IMR-90 (cell line): Measurements from ENCODE around the gene USP17L27. TPM values are rescaled to one million over a fixed set of nuclear protein-coding genes. Genes with fewer than 3 reads are reported as not detected.
"Not testable (repeated sequence)": the region's sequence is repeated elsewhere in the genome, so short reads cannot be mapped to it uniquely, and the experiment has no call there.

Source experiments
- ATAC-seq: fragments of 200-7000 bp; cut with Tn5 transposase; 2 replicates; pipeline ENCODE4 v1.9.1; 2020; ENCODE audit warnings: low read depth, mild to moderate bottlenecking, moderate library complexity
- BruUV-seq: library from RNA; stranded (reverse); fragments of 400-500 nt; replicated peaks from 2 replicates; lab custom pipeline; 2021; lab: Mats Ljungman, UMichigan
- CTCF ChIA-PET: fragments of 300-600 bp; formaldehyde crosslinking; extraction: SDS; loops from one replicate; lab custom pipeline; 2021; ENCODE audit warnings: antibody characterized with exemption; lab: Yijun Ruan, JAX
- POLR2A ChIA-PET: fragments of 300-600 bp; sonication (Branson Sonifier 250); formaldehyde crosslinking; loops from one replicate; lab custom pipeline; 2022; ENCODE audit warnings: antibody characterized with exemption; ENCODE audit not compliant: unreplicated experiment; lab: Charles Lee
- DNase-seq: peaks from one replicate; pipeline ENCODE4 v3.0.0; 2013
- H2AFZ ChIP-seq: replicated peaks from 2 replicates; pipeline ENCODE3; 2013; ENCODE audit warnings: low read length, mild to moderate bottlenecking; ENCODE audit not compliant: poor library complexity
- H2AK5ac ChIP-seq: 2 replicates; pipeline ENCODE4 v1.6.1; 2013; ENCODE audit warnings: low read depth, low read length, inconsistent platforms
- H2AK9ac ChIP-seq: replicated peaks from 2 replicates; pipeline ENCODE3; 2013; ENCODE audit warnings: mild to moderate bottlenecking, low read depth, low read length, moderate library complexity; ENCODE audit not compliant: poor library complexity
- H2BK120ac ChIP-seq: 2 replicates; pipeline ENCODE4 v1.6.1; 2013; ENCODE audit warnings: low read depth, low read length, inconsistent platforms
- H2BK15ac ChIP-seq: 3 replicates; pipeline ENCODE4 v1.6.1; 2013; ENCODE audit warnings: low read depth, low read length, inconsistent platforms
- H2BK20ac ChIP-seq: 2 replicates; pipeline ENCODE4 v1.6.1; 2013; ENCODE audit warnings: low read depth, mild to moderate bottlenecking, inconsistent platforms, low read length, moderate library complexity
- H2BK5ac ChIP-seq: 2 replicates; pipeline ENCODE4 v1.6.1; 2013; ENCODE audit warnings: mild to moderate bottlenecking, low read depth, low read length, inconsistent platforms; ENCODE audit not compliant: poor library complexity, severe bottlenecking
- H3K14ac ChIP-seq: replicated peaks from 2 replicates; pipeline ENCODE4 v1.6.1; 2013; ENCODE audit warnings: low read depth, low read length, inconsistent platforms
- H3K18ac ChIP-seq: 2 replicates; pipeline ENCODE4 v1.6.1; 2013; ENCODE audit warnings: low read depth, low read length, control low read depth
- H3K23ac ChIP-seq: 2 replicates; pipeline ENCODE4 v1.6.1; 2013; ENCODE audit warnings: low read depth, low read length, inconsistent platforms
- H3K27ac ChIP-seq: 2 replicates; pipeline ENCODE4 v1.5.1; 2013; ENCODE audit warnings: mild to moderate bottlenecking, control low read depth, low read length; ENCODE audit not compliant: insufficient read depth
- H3K27me3 ChIP-seq: 2 replicates; pipeline ENCODE4 v1.6.1; 2013; ENCODE audit warnings: low read length; ENCODE audit not compliant: control insufficient read depth, insufficient read depth
- H3K36me3 ChIP-seq: 2 replicates; pipeline ENCODE4 v1.6.1; 2013; ENCODE audit warnings: low read length, mixed read lengths; ENCODE audit not compliant: control insufficient read depth, insufficient read depth
- H3K4ac ChIP-seq: 2 replicates; pipeline ENCODE4 v1.6.1; 2013; ENCODE audit warnings: low read depth, low read length, inconsistent platforms
- H3K4me1 ChIP-seq: 2 replicates; pipeline ENCODE4 v1.6.1; 2013; ENCODE audit warnings: low read length, mixed read lengths; ENCODE audit not compliant: control insufficient read depth, insufficient read depth
- H3K4me2 ChIP-seq: 2 replicates; pipeline ENCODE4 v1.6.1; 2013; ENCODE audit warnings: low read depth, mild to moderate bottlenecking, control low read depth, low read length, moderate library complexity
- H3K4me3 ChIP-seq: 2 replicates; pipeline ENCODE4 v1.5.1; 2013; ENCODE audit warnings: low read depth, mild to moderate bottlenecking, control low read depth, low read length, moderate library complexity; ENCODE audit not compliant: insufficient read depth
- H3K56ac ChIP-seq: 2 replicates; pipeline ENCODE4 v1.6.1; 2013; ENCODE audit warnings: low read length, inconsistent platforms; ENCODE audit not compliant: insufficient read depth; ENCODE audit errors: extremely low read depth
- H3K79me1 ChIP-seq, 2 experiments: 2 replicates each; pipeline ENCODE4 v1.6.1; 2013; ENCODE audit warnings: low read length in 2 of 2, inconsistent platforms in 1 of 2, low read depth in 1 of 2
- H3K9ac ChIP-seq: 2 replicates; pipeline ENCODE4 v1.6.1; 2013; ENCODE audit warnings: low read depth, low read length, control low read depth
- H3K9me1 ChIP-seq: 2 replicates; pipeline ENCODE4 v1.6.1; 2013; ENCODE audit warnings: low read length, inconsistent platforms; ENCODE audit not compliant: insufficient read depth
- H3K9me3 ChIP-seq: 2 replicates; pipeline ENCODE4 v1.6.1; 2013; ENCODE audit warnings: low read length; ENCODE audit not compliant: control insufficient read depth, insufficient read depth
- H4K20me1 ChIP-seq: 2 replicates; pipeline ENCODE4 v1.6.1; 2013; ENCODE audit warnings: low read length, inconsistent platforms; ENCODE audit not compliant: insufficient read depth
- H4K5ac ChIP-seq: 2 replicates; pipeline ENCODE4 v1.6.1; 2013; ENCODE audit warnings: mild to moderate bottlenecking, low read depth, low read length, control low read depth
- H4K8ac ChIP-seq, 2 experiments: 2 replicates each; pipeline ENCODE4 v1.6.1; 2013; ENCODE audit warnings: low read depth in 2 of 2, low read length in 2 of 2, control low read depth in 1 of 2, inconsistent platforms in 1 of 2
- H4K91ac ChIP-seq: 2 replicates; pipeline ENCODE4 v1.6.1; 2013; ENCODE audit warnings: low read depth, low read length, inconsistent platforms; ENCODE audit not compliant: insufficient read depth
- WGBS, 2 experiments: methylation state at CpG; one replicate each; pipeline versions ENCODE4 v1.1.5 to v1.1.7; 2013; ENCODE audit warnings: missing lambda C conversion rate in 2 of 2; ENCODE audit not compliant: insufficient read length in 1 of 2; ENCODE audit errors: extremely low coverage in 2 of 2; 5-methylcytosine and 5-hydroxymethylcytosine counted together
- dilution Hi-C: fragments of 300-500 bp; cut with HindIII; formaldehyde crosslinking; loops from one replicate; pipeline ENCODE4 v1.14.3; 2018; ENCODE audit warnings: low sequenced_read_pairs; ENCODE audit not compliant: unreplicated experiment
- in situ Hi-C: fragments of 300-500 bp; cut with MboI; formaldehyde crosslinking; loops from 3 replicates; pipeline ENCODE4 v1.14.3; 2019; ENCODE audit warnings: low sequenced_read_pairs, inconsistent platforms, mixed read lengths
- intact Hi-C: fragments of 100-400 bp; cut with micrococcal nuclease; formaldehyde crosslinking; loops from 2 replicates; pipeline ENCODE4 v1.10.0; 2022
- polyA plus RNA-seq, 3 experiments: library from polyadenylated mRNA; depleted of rRNA; stranded (reverse); fragments of >200 nt; gene quantifications; 2 replicates each; pipeline ENCODE4 v1.2.3, GENCODE V29; 2012; ENCODE audit warnings: low replicate concordance in 1 of 3
- total RNA-seq: library from RNA; depleted of rRNA; stranded (reverse); fragments of >200 nt; gene quantifications from 2 replicates; pipeline ENCODE4 v1.2.3, GENCODE V29; 2012

Gene USP17L27
- total and polyA plus RNA-seq, 2 of the 4 experiments (the other 2 are of a cell fraction), result not detected

- H3K79me1 ChIP-seq, ATAC-seq, POLR2A ChIA-PET, H3K56ac ChIP-seq, H4K91ac ChIP-seq, H3K9me3 ChIP-seq, H3K4me3 ChIP-seq, H2AK9ac ChIP-seq, H2BK5ac ChIP-seq, in situ Hi-C loops, H3K14ac ChIP-seq, CTCF ChIA-PET, H3K18ac ChIP-seq, H2AK5ac ChIP-seq, H3K9ac ChIP-seq, H3K27me3 ChIP-seq, H3K4ac ChIP-seq, H3K4me1 ChIP-seq, BruUV-seq, H3K27ac ChIP-seq, H2BK20ac ChIP-seq, H4K8ac ChIP-seq, DNase-seq, H3K9me1 ChIP-seq, H2BK15ac ChIP-seq, H2AFZ ChIP-seq, dilution Hi-C loops, H3K23ac ChIP-seq, H3K36me3 ChIP-seq, H4K20me1 ChIP-seq, H4K5ac ChIP-seq, intact Hi-C loops, H2BK120ac ChIP-seq, H3K4me2 ChIP-seq: not testable (repeated sequence)
- WGBS, 2 experiments, result no CpG with 5 or more reads among the region's 15 CpGs
These were observed 19.1 kb upstream of the USP17L27 start, which contains the start of gene USP17L24 for GRCh38 chr4:9324865-9325264. TSS of gene USP17L24 (plus strand) at chr4:9325165. CDS start at chr4:9325165, 0 bp downstream.

DNA sequence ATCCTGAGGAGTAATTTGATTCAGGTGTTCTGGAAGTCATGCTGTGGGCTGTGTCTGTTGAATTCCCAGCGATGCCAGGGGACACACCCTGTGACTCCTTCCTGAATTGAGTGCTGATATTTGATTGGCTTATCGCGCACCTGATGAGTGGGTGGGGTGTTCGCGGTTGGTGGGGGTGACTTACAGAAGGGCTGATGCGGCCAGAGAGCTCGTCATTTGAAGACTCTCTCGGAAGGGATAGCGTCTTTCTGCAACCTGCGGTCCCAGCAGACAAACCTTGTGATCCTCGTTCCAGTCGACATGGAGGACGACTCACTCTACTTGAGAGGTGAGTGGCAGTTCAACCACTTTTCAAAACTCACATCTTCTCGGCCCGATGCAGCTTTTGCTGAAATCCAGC is 14.3 kb upstream of the USP17L27 start, which contains the start of gene USP17L25:
TSS of gene USP17L25 (plus strand) at position 301 of the 400 bp plus-strand sequence. CDS start at position 301, 0 bp downstream.
- H3K18ac ChIP-seq, H3K4me3 ChIP-seq, H4K8ac ChIP-seq, H3K23ac ChIP-seq, H2BK15ac ChIP-seq, H2BK120ac ChIP-seq, ATAC-seq, H2BK20ac ChIP-seq, H3K27ac ChIP-seq, POLR2A ChIA-PET, H3K4me1 ChIP-seq, H4K91ac ChIP-seq, H3K27me3 ChIP-seq, BruUV-seq, dilution Hi-C loops, H4K20me1 ChIP-seq, H4K5ac ChIP-seq, H3K14ac ChIP-seq, H2AK9ac ChIP-seq, H3K36me3 ChIP-seq, H2BK5ac ChIP-seq, in situ Hi-C loops, DNase-seq, H3K9me3 ChIP-seq, H3K79me1 ChIP-seq, intact Hi-C loops, H3K9me1 ChIP-seq, H3K4ac ChIP-seq, H3K9ac ChIP-seq, H2AFZ ChIP-seq, H3K56ac ChIP-seq, H3K4me2 ChIP-seq, CTCF ChIA-PET, H2AK5ac ChIP-seq: not testable (repeated sequence)
- WGBS, 2 experiments, result no CpG with 5 or more reads among the region's 15 CpGs
